PC-9 (cell line): ENCODE results near the gene SHBG.

Experiments
- EZH2 ChIP-seq: fragments of 200-600 bp; sonication (generic); IDR thresholded peaks from 2 replicates; pipeline ENCODE4 v1.8.0; 2017; ENCODE audit warnings: antibody characterized with exemption, low read depth
- TF ChIP-seq, protein P1 (sequence below): fragments of 200-600 bp; sonication (generic); conservative IDR thresholded peaks from 2 replicates; pipeline ENCODE4 v1.6.1; 2017; ENCODE audit warnings: mixed run types, antibody characterized with exemption, mild to moderate bottlenecking, moderate library complexity

GRCh38 chr17:7615265-7615747 is 14.6 kb upstream of the SHBG start:
- TF ChIP-seq, protein P1, sequence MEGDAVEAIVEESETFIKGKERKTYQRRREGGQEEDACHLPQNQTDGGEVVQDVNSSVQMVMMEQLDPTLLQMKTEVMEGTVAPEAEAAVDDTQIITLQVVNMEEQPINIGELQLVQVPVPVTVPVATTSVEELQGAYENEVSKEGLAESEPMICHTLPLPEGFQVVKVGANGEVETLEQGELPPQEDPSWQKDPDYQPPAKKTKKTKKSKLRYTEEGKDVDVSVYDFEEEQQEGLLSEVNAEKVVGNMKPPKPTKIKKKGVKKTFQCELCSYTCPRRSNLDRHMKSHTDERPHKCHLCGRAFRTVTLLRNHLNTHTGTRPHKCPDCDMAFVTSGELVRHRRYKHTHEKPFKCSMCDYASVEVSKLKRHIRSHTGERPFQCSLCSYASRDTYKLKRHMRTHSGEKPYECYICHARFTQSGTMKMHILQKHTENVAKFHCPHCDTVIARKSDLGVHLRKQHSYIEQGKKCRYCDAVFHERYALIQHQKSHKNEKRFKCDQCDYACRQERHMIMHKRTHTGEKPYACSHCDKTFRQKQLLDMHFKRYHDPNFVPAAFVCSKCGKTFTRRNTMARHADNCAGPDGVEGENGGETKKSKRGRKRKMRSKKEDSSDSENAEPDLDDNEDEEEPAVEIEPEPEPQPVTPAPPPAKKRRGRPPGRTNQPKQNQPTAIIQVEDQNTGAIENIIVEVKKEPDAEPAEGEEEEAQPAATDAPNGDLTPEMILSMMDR, result no peak
- no peak for TF ChIP-seq EZH2
